ENCODE results near the gene STARD13.

DNA sequence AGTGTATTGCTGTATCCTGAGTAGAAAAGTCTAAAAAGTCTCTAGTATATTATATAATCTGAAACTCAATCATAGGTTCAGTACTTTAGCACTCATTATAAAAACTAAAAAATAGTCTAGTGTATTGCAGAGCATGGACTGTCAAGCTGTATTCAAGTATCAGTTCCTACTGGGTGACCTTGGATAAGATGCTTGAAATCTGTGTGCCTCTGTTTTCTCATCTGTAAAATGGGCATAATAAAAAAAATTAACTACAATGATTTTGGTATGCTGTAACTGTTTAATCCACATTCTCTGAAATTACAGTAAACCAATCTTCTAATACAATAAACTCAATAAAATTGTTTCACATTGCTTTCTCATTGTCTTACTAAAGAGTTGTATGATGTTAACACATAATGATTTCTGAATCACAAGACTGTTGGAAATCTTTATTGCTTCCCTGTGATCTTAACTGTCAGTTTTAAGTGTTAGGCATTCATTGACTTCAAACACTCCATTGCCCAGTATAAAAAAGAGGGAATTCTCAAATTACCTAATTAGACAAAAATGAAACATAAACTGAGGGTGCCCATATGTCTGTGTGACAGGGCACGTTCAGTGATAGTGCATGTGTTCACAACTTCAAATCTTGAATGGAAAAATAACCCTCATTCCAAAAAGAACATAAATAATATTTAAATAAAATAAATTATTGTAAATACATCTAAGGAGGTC is 2.2 kb downstream of the STARD13 start:
- TF ChIP-seq, protein P1, sequence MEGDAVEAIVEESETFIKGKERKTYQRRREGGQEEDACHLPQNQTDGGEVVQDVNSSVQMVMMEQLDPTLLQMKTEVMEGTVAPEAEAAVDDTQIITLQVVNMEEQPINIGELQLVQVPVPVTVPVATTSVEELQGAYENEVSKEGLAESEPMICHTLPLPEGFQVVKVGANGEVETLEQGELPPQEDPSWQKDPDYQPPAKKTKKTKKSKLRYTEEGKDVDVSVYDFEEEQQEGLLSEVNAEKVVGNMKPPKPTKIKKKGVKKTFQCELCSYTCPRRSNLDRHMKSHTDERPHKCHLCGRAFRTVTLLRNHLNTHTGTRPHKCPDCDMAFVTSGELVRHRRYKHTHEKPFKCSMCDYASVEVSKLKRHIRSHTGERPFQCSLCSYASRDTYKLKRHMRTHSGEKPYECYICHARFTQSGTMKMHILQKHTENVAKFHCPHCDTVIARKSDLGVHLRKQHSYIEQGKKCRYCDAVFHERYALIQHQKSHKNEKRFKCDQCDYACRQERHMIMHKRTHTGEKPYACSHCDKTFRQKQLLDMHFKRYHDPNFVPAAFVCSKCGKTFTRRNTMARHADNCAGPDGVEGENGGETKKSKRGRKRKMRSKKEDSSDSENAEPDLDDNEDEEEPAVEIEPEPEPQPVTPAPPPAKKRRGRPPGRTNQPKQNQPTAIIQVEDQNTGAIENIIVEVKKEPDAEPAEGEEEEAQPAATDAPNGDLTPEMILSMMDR (conservative IDR thresholded peaks at IDR 0.05; ENCODE audit: low read length): no peak
- TF ChIP-seq EZH2phosphoT487 (IDR thresholded peaks at IDR 0.05; ENCODE audit: borderline replicate concordance, low read depth, low read length): no peak

Data from OCI-LY7 (cell line).